ENCODE results near the gene ZNF607. TPM values are rescaled to one million over a fixed set of nuclear protein-coding genes. Genes with fewer than 3 reads are reported as not detected.

Gene ZNF607
- total RNA-seq, 3 donors from 2014 or later (not counting 1 experiment from before 2014, with no cell fraction given), result 4.6 to 5.1 (median 4.8) TPM

DNA sequence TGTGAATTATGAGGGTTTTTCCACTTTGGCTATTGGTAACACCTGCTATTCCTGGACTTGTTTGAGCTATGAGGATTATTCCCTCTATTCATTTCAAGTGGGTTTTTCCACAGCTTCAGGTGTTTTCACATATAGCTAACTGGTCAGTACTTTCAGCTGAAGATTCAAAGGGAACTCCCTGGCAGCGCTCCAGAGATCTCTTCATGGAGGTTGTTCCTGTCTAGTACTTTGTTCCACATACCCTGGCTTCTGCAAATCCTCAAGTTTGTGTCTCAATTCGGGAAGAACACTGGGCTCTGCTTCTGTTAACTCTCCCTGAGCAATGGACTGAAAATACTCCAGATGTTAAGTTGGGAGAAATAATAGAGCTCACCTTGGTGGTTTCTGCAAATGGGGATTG, 5.6 kb upstream of the ZNF607 start:
- no peak overlapping the region for H3K27ac ChIP-seq (ENCODE audit: low read length)
- no peak overlapping the region for H3K4me3 Mint-ChIP-seq
- WGBS (ENCODE audit: insufficient coverage), result 94% methylated on average over 2 of the region's 2 CpGs
- H3K4me3 ChIP-seq (ENCODE audit: low read length), result no peak overlapping the region
- no peaks in the 10 kb centered on the region for H3K9me3 ChIP-seq (ENCODE audit: control insufficient read depth, insufficient read depth, low read length)
- H3K4me1 Mint-ChIP-seq, result no peaks in the 10 kb centered on the region
- H3K9me3 Mint-ChIP-seq, result peaks cover 2 to 3% of the 10 kb centered on the region in 2 donors
- no peaks in the 10 kb centered on the region for H3K27me3 Mint-ChIP-seq (ENCODE audit: low read depth in 2 of 2)
- no peaks in the 10 kb centered on the region for H3K36me3 ChIP-seq (ENCODE audit: control insufficient read depth, insufficient read depth, low read length)
- intact Hi-C loops (cut with micrococcal nuclease), result no loop called here
- no peaks in the 10 kb centered on the region for H3K36me3 Mint-ChIP-seq
- ATAC-seq (no peak), DNase-seq (no peak)
- H3K4me1 ChIP-seq (ENCODE audit: control insufficient read depth, insufficient read depth, low read length), result no peaks in the 10 kb centered on the region
- TF ChIP-seq, protein P1, sequence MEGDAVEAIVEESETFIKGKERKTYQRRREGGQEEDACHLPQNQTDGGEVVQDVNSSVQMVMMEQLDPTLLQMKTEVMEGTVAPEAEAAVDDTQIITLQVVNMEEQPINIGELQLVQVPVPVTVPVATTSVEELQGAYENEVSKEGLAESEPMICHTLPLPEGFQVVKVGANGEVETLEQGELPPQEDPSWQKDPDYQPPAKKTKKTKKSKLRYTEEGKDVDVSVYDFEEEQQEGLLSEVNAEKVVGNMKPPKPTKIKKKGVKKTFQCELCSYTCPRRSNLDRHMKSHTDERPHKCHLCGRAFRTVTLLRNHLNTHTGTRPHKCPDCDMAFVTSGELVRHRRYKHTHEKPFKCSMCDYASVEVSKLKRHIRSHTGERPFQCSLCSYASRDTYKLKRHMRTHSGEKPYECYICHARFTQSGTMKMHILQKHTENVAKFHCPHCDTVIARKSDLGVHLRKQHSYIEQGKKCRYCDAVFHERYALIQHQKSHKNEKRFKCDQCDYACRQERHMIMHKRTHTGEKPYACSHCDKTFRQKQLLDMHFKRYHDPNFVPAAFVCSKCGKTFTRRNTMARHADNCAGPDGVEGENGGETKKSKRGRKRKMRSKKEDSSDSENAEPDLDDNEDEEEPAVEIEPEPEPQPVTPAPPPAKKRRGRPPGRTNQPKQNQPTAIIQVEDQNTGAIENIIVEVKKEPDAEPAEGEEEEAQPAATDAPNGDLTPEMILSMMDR (IDR thresholded peaks at IDR 0.05), result no peak
- no peak overlapping the region for H3K27ac Mint-ChIP-seq
- H3K27me3 ChIP-seq (ENCODE audit: control insufficient read depth, insufficient read depth, low read length), result no peaks in the 10 kb centered on the region

DNA sequence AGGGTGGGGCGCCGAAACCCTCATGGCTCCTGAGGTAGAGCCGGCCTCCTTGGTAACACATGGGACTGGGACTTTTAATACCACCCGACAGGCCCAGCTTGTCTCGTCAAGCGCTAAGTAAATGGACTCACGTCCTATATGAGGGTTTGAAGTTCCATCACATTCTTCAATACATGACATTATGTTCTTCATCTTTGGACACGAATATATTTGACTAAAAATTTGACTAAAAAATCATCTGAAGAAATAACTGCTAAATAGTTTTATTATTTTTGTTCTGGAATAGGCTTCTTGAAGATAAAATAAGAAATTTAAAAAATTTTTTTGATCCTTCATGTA, 335 bp upstream of the ZNF607 start:
- Histone ChIP-seq H3K36me3 (ENCODE audit: control insufficient read depth, insufficient read depth, low read length) (no peaks in the 10 kb centered on the region), H3K27ac (ENCODE audit: low read length) (peak overlapping the region; percentile 65), H3K4me3 (ENCODE audit: low read length) (peak overlapping the region; percentile 75), H3K4me1 (ENCODE audit: control insufficient read depth, insufficient read depth, low read length) (peaks cover 13% of the 10 kb centered on the region), H3K27me3 (ENCODE audit: control insufficient read depth, insufficient read depth, low read length) (no peaks in the 10 kb centered on the region), H3K9me3 (ENCODE audit: control insufficient read depth, insufficient read depth, low read length) (no peaks in the 10 kb centered on the region)
- intact Hi-C loops (cut with micrococcal nuclease), result loop anchor here (1.0 to 5.0 kb wide), 2 partner anchors 125 to 253 kb away; partner anchors contain the start of genes ZNF569 and ZNF570
- Mint-ChIP-seq H3K27ac (peak overlapping the region; percentile 79 to 86), H3K27me3 (ENCODE audit: low read depth in 2 of 2) (no peaks in the 10 kb centered on the region), H3K4me3 (peak overlapping the region; percentile 88), H3K36me3 (no peaks in the 10 kb centered on the region), H3K9me3 (no peaks in the 10 kb centered on the region), H3K4me1 (peaks cover 9 to 20% of the 10 kb centered on the region in 2 donors)
- ATAC-seq, result no peak
- 5% methylated on average over 7 of the region's 8 CpGs for WGBS (ENCODE audit: insufficient coverage)
- no peak for DNase-seq
- TF ChIP-seq, protein P1 (IDR thresholded peaks at IDR 0.05), result no peak

DNA sequence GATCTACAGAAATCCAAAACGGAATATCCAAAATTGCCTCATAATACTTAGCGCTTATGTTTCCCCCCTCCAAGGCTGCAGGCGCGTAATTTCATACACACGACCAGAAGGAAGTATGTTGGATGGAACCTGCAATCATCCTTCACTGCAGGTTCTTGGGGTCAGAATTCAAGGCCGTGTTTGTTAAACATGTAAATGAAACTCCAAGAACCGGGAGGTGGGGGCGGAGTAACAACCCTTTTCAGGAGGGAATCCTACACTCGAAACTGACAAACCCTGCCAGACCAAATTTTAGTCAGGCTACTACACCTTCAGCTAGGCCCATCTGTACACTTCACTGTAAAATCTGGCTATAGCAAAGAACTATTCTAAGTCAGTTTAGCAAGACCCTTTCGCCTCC, 1.3 kb downstream of the ZNF607 start:
- ATAC-seq, result no peak
- peaks cover 9 to 20% of the 10 kb centered on the region in 2 donors for H3K4me1 Mint-ChIP-seq
- intact Hi-C loops (cut with micrococcal nuclease), result loop anchor here (5.0 kb wide), 1 partner anchor 251 kb away; the partner anchor contains the start of genes ZNF569 and ZNF570

More for the DNA sequence above, 1.3 kb downstream of the ZNF607 start:
- H3K27me3 ChIP-seq (ENCODE audit: control insufficient read depth, insufficient read depth, low read length), result no peaks in the 10 kb centered on the region
- TF ChIP-seq, protein P1 (IDR thresholded peaks at IDR 0.05), result no peak
- H3K27ac Mint-ChIP-seq, result peak overlapping the region; percentile 79 to 86
- no peak for DNase-seq
- H3K4me3 Mint-ChIP-seq, result peak overlapping the region; percentile 88
- H3K27ac ChIP-seq (ENCODE audit: low read length), result peak overlapping the region; percentile 65
- 90% methylated on average over 10 of the region's 10 CpGs for WGBS (ENCODE audit: insufficient coverage)
- no peaks in the 10 kb centered on the region for H3K36me3 Mint-ChIP-seq
- H3K36me3 ChIP-seq (ENCODE audit: control insufficient read depth, insufficient read depth, low read length), result no peaks in the 10 kb centered on the region
- no peaks in the 10 kb centered on the region for H3K27me3 Mint-ChIP-seq (ENCODE audit: low read depth in 2 of 2)
- H3K4me3 ChIP-seq (ENCODE audit: low read length), result no peak overlapping the region
- H3K9me3 ChIP-seq (ENCODE audit: control insufficient read depth, insufficient read depth, low read length), result no peaks in the 10 kb centered on the region
- peaks cover 13% of the 10 kb centered on the region for H3K4me1 ChIP-seq (ENCODE audit: control insufficient read depth, insufficient read depth, low read length)
- no peaks in the 10 kb centered on the region for H3K9me3 Mint-ChIP-seq
